Measurements from ENCODE around the gene SAMD9L.

DNA sequence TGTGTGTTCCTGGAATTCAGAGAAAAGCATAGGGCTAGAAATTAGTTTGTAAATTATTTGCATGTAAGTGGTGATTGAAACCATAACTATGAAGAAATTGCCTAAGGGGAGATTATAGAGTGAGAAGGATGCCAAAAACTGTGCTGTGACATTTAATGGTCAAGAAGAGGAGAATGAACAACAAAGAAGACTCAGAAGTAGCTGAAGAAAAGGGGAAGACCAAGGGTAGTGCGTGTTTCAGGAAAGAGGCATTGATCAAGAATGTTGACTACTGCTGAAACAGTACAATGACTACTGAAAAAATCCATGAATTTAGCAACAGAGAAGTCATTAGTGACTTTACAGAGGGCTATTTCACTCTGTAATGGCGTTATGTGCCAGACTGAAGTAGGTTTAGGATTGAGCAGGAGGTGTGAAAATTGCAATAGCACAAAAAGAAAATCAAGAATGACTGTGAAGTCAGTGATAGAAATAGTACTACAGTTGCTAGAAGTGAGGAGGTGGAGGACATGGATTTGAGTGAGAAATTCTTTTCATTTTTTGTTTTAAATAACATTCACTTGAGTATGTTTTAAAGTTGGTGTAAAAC, 28.9 kb upstream of the SAMD9L start:
- no peak for TF ChIP-seq CTCF (IDR thresholded peaks at IDR 0.05)
- TF ChIP-seq POLR2A (IDR thresholded peaks at IDR 0.05): no peak

Data from esophagus squamous epithelium (tissue), 4 donors.